ENCODE measurements around the gene PDZD7. TPM values are rescaled to one million over a fixed set of nuclear protein-coding genes. Genes with fewer than 3 reads are reported as not detected.

Gene PDZD7
- total and polyA plus RNA-seq, 4 donors = 0.06 to 0.09 (median 0.07) TPM; not detected in 1

- DNase-seq (ENCODE audit: low spot score) = no peak
- WGBS = 83% methylated on average over 6 of the region's 6 CpGs
- H3K9ac ChIP-seq (ENCODE audit: low read depth in 1 of 2, low read length in 2 of 2) = no peak overlapping the region
- H3K9me3 ChIP-seq (ENCODE audit: control insufficient read depth in 4 of 4, low read length in 3 of 4) = no peaks in the 10 kb centered on the region
- H3K4me1 ChIP-seq (ENCODE audit: control insufficient read depth in 4 of 4, insufficient read depth in 4 of 4, low read length in 3 of 4) = peaks cover 0 to 29% (median 17%) of the 10 kb centered on the region in 4 donors
- no peaks in the 10 kb centered on the region for H3K27me3 ChIP-seq (ENCODE audit: control insufficient read depth in 4 of 4, insufficient read depth in 4 of 4, low read length in 3 of 4)
- no peak overlapping the region for H3K4me3 ChIP-seq (ENCODE audit: low read depth in 1 of 3, low read length in 3 of 3)
- H3K36me3 ChIP-seq (ENCODE audit: control insufficient read depth in 4 of 4, insufficient read depth in 3 of 4, low read depth in 1 of 4, low read length in 3 of 4) = peaks cover 6 to 20% (median 9%) of the 10 kb centered on the region in 4 donors
- H3K27ac ChIP-seq (ENCODE audit: low read depth in 1 of 2, low read length in 2 of 2) = no peak overlapping the region
- TF ChIP-seq CTCF (IDR thresholded peaks at IDR 0.05; ENCODE audit: low read depth, low read length, missing input control) (no peak), TAF1 (conservative IDR thresholded peaks at IDR 0.05) (no peak), JUND (IDR thresholded peaks at IDR 0.05) (no peak), HNF4A (conservative IDR thresholded peaks at IDR 0.05) (no peak), RAD21 (IDR thresholded peaks at IDR 0.05) (no peak), FOXA2 (IDR thresholded peaks at IDR 0.05) (no peak), SP1 (IDR thresholded peaks at IDR 0.05) (no peak), EGR1 (IDR thresholded peaks at IDR 0.05; ENCODE audit: low read depth in 2 of 2) (no peak), MAX (IDR thresholded peaks at IDR 0.05) (no peak), REST (IDR thresholded peaks at IDR 0.05) (no peak), NR2F2 (IDR thresholded peaks at IDR 0.05) (no peak), YY1 (IDR thresholded peaks at IDR 0.05) (no peak), FOXA1 (IDR thresholded peaks at IDR 0.05) (no peak), HNF4G (IDR thresholded peaks at IDR 0.05) (no peak), ZBTB33 (IDR thresholded peaks at IDR 0.05) (no peak), RXRA (IDR thresholded peaks at IDR 0.05) (no peak), GABPA (IDR thresholded peaks at IDR 0.05 in 1 of 2, conservative IDR thresholded peaks at IDR 0.05 in 1 of 2) (no peak)
- TF ChIP-seq, protein P1, sequence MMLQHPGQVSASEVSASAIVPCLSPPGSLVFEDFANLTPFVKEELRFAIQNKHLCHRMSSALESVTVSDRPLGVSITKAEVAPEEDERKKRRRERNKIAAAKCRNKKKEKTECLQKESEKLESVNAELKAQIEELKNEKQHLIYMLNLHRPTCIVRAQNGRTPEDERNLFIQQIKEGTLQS (IDR thresholded peaks at IDR 0.05) = no peak
Observed at GRCh38 chr10:100995181-100995580, 35.7 kb downstream of the PDZD7 start.
